ENCODE measurements around the gene CRHR2. TPM values are rescaled to one million over a fixed set of nuclear protein-coding genes. Genes with fewer than 3 reads are reported as not detected.

The CRHR2 gene
- total RNA-seq, 3 donors from 2014 or later (not counting 1 experiment from before 2014, with no cell fraction given): not detected

- no peak for DNase-seq
- TF ChIP-seq CTCF (IDR thresholded peaks at IDR 0.05): no peak
- Mint-ChIP-seq H3K36me3 (no peaks in the 10 kb centered on the region), H3K4me3 (no peak overlapping the region), H3K27ac (no peak overlapping the region), H3K4me1 (no peaks in the 10 kb centered on the region), H3K9me3 (no peaks in the 10 kb centered on the region), H3K27me3 (ENCODE audit: low read depth in 2 of 2) (peaks cover 25 to 29% of the 10 kb centered on the region in 2 donors)
- no peak for ATAC-seq
- Histone ChIP-seq H3K36me3 (ENCODE audit: control insufficient read depth, insufficient read depth, low read length) (no peaks in the 10 kb centered on the region), H3K9me3 (ENCODE audit: control insufficient read depth, insufficient read depth, low read length) (no peaks in the 10 kb centered on the region), H3K27ac (ENCODE audit: low read length) (no peak overlapping the region), H3K4me1 (ENCODE audit: control insufficient read depth, insufficient read depth, low read length) (no peaks in the 10 kb centered on the region), H3K4me3 (ENCODE audit: low read length) (no peak overlapping the region), H3K27me3 (ENCODE audit: control insufficient read depth, insufficient read depth, low read length) (no peaks in the 10 kb centered on the region)
- WGBS (ENCODE audit: insufficient coverage): 27% methylated on average over 2 of the region's 2 CpGs
- intact Hi-C loops (cut with micrococcal nuclease): no loop called here
Observed at GRCh38 chr7:30674876-30675275, 7.4 kb downstream of the CRHR2 start.

GRCh38 chr7:30674420-30674819 lies 7.8 kb downstream of the CRHR2 start:
- Histone ChIP-seq H3K4me3 (ENCODE audit: low read length) (no peak overlapping the region), H3K4me1 (ENCODE audit: control insufficient read depth, insufficient read depth, low read length) (no peaks in the 10 kb centered on the region), H3K27me3 (ENCODE audit: control insufficient read depth, insufficient read depth, low read length) (no peaks in the 10 kb centered on the region), H3K9me3 (ENCODE audit: control insufficient read depth, insufficient read depth, low read length) (no peaks in the 10 kb centered on the region), H3K36me3 (ENCODE audit: control insufficient read depth, insufficient read depth, low read length) (no peaks in the 10 kb centered on the region), H3K27ac (ENCODE audit: low read length) (no peak overlapping the region)
- WGBS (ENCODE audit: insufficient coverage): 69% methylated on average over 1 of the region's 1 CpG
- Mint-ChIP-seq H3K4me1 (no peaks in the 10 kb centered on the region), H3K27ac (no peak overlapping the region), H3K27me3 (ENCODE audit: low read depth in 2 of 2) (peaks cover 23 to 28% of the 10 kb centered on the region in 2 donors), H3K4me3 (no peak overlapping the region), H3K36me3 (no peaks in the 10 kb centered on the region), H3K9me3 (no peaks in the 10 kb centered on the region)
- no peak for ATAC-seq
- no peak for TF ChIP-seq CTCF (IDR thresholded peaks at IDR 0.05)
- no peak for DNase-seq
- intact Hi-C loops (cut with micrococcal nuclease): no loop called here

- H3K36me3 ChIP-seq (ENCODE audit: control insufficient read depth, insufficient read depth, low read length): no peaks in the 10 kb centered on the region
- no peaks in the 10 kb centered on the region for H3K27me3 ChIP-seq (ENCODE audit: control insufficient read depth, insufficient read depth, low read length)
- no peak for ATAC-seq
- no peaks in the 10 kb centered on the region for H3K9me3 ChIP-seq (ENCODE audit: control insufficient read depth, insufficient read depth, low read length)
- 13% methylated on average over 6 of the region's 6 CpGs for WGBS (ENCODE audit: insufficient coverage)
- H3K4me1 ChIP-seq (ENCODE audit: control insufficient read depth, insufficient read depth, low read length): no peaks in the 10 kb centered on the region
- Mint-ChIP-seq H3K4me3 (no peak overlapping the region), H3K36me3 (no peaks in the 10 kb centered on the region), H3K27ac (no peak overlapping the region), H3K9me3 (no peaks in the 10 kb centered on the region), H3K4me1 (no peaks in the 10 kb centered on the region), H3K27me3 (ENCODE audit: low read depth in 2 of 2) (peaks cover 9 to 10% of the 10 kb centered on the region in 2 donors)
- intact Hi-C loops (cut with micrococcal nuclease): no loop called here
- peak in 1 of 2 donors; percentile 31 for DNase-seq
- no peak overlapping the region for H3K27ac ChIP-seq (ENCODE audit: low read length)
- no peak overlapping the region for H3K4me3 ChIP-seq (ENCODE audit: low read length)
- no peak for TF ChIP-seq CTCF (IDR thresholded peaks at IDR 0.05)
Observed at GRCh38 chr7:30671793-30672465, 10.3 kb downstream of the CRHR2 start.

- Histone ChIP-seq H3K27me3 (ENCODE audit: control insufficient read depth, insufficient read depth, low read length) (no peaks in the 10 kb centered on the region), H3K4me1 (ENCODE audit: control insufficient read depth, insufficient read depth, low read length) (no peaks in the 10 kb centered on the region), H3K9me3 (ENCODE audit: control insufficient read depth, insufficient read depth, low read length) (no peaks in the 10 kb centered on the region), H3K27ac (ENCODE audit: low read length) (no peak overlapping the region), H3K4me3 (ENCODE audit: low read length) (no peak overlapping the region), H3K36me3 (ENCODE audit: control insufficient read depth, insufficient read depth, low read length) (no peaks in the 10 kb centered on the region)
- DNase-seq (no peak), ATAC-seq (no peak)
- peaks cover 0 to 3% of the 10 kb centered on the region in 2 donors for H3K27me3 Mint-ChIP-seq (ENCODE audit: low read depth in 2 of 2)
- TF ChIP-seq CTCF (IDR thresholded peaks at IDR 0.05): no peak
- H3K4me1 Mint-ChIP-seq: no peaks in the 10 kb centered on the region
- H3K36me3 Mint-ChIP-seq: no peaks in the 10 kb centered on the region
- WGBS (ENCODE audit: insufficient coverage): 72% methylated on average over 4 of the region's 4 CpGs
- intact Hi-C loops (cut with micrococcal nuclease): no loop called here
- H3K27ac Mint-ChIP-seq: no peak overlapping the region
- H3K4me3 Mint-ChIP-seq: no peak overlapping the region
- H3K9me3 Mint-ChIP-seq: no peaks in the 10 kb centered on the region
Observed at GRCh38 chr7:30668102-30668501, 14.2 kb downstream of the CRHR2 start.

Measured in natural killer cell (primary cell).